ENCODE data around the gene SULF2. TPM values are rescaled to one million over a fixed set of nuclear protein-coding genes. Genes with fewer than 3 reads are reported as not detected.

The SULF2 gene
- total RNA-seq, 1 donor from 2014 or later: 78.2 TPM

DNA sequence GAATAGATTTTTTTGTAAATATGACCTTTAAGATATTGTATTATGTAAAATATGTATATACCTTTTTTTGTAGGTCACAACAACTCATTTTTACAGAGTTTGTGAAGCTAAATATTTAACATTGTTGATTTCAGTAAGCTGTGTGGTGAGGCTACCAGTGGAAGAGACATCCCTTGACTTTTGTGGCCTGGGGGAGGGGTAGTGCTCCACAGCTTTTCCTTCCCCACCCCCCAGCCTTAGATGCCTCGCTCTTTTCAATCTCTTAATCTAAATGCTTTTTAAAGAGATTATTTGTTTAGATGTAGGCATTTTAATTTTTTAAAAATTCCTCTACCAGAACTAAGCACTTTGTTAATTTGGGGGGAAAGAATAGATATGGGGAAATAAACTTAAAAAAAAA lies 130.9 kb downstream of the SULF2 start:
- Histone ChIP-seq H3K27me3 (ENCODE audit: control insufficient read depth, insufficient read depth, low read length) (no peaks in the 10 kb centered on the region), H3K4me3 (ENCODE audit: low read depth, low read length) (no peak overlapping the region), H3K36me3 (ENCODE audit: control insufficient read depth, insufficient read depth, low read length) (no peaks in the 10 kb centered on the region)
- no peak for DNase-seq (ENCODE audit: low read depth)
- TF ChIP-seq, protein P1, sequence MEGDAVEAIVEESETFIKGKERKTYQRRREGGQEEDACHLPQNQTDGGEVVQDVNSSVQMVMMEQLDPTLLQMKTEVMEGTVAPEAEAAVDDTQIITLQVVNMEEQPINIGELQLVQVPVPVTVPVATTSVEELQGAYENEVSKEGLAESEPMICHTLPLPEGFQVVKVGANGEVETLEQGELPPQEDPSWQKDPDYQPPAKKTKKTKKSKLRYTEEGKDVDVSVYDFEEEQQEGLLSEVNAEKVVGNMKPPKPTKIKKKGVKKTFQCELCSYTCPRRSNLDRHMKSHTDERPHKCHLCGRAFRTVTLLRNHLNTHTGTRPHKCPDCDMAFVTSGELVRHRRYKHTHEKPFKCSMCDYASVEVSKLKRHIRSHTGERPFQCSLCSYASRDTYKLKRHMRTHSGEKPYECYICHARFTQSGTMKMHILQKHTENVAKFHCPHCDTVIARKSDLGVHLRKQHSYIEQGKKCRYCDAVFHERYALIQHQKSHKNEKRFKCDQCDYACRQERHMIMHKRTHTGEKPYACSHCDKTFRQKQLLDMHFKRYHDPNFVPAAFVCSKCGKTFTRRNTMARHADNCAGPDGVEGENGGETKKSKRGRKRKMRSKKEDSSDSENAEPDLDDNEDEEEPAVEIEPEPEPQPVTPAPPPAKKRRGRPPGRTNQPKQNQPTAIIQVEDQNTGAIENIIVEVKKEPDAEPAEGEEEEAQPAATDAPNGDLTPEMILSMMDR (IDR thresholded peaks at IDR 0.05; ENCODE audit: insufficient read depth, low read length, poor library complexity, severe bottlenecking): no peak

DNA sequence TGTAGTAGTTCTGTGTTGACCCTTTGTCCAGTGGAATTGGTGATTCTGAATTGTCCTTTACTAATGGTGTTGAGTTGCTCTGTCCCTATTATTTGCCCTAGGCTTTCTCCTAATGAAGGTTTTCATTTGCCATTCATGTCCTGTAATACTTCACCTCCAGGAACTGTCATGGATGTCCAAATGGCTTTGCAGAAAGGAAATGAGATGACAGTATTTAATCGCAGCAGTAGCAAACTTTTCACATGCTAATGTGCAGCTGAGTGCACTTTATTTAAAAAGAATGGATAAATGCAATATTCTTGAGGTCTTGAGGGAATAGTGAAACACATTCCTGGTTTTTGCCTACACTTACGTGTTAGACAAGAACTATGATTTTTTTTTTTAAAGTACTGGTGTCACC lies 131.4 kb downstream of the SULF2 start:
- TF ChIP-seq, protein P1 (IDR thresholded peaks at IDR 0.05; ENCODE audit: insufficient read depth, low read length, poor library complexity, severe bottlenecking): no peak
- H3K27me3 ChIP-seq (ENCODE audit: control insufficient read depth, insufficient read depth, low read length): no peaks in the 10 kb centered on the region
- H3K36me3 ChIP-seq (ENCODE audit: control insufficient read depth, insufficient read depth, low read length): no peaks in the 10 kb centered on the region
- DNase-seq (ENCODE audit: low read depth): no peak
- H3K4me3 ChIP-seq (ENCODE audit: low read depth, low read length): no peak overlapping the region

DNA sequence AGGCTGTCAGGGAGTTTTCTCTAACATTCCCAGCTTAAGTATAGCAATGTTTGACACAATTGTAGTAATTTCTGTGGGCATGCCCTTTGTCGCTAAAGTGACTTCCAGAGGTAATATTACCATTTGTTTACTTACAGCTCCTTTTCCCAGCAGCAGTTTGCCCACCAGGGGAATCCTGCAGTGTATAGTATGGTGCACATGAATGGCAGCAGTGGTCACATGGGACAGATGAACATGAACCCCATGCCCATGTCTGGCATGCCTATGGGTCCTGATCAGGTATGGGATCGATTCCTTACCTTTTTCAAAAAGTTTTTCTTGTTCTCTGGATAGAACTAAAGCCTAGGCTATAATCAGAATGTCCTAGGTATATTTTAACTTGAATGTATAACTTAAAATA lies 132.5 kb downstream of the SULF2 start:
- no peaks in the 10 kb centered on the region for H3K36me3 ChIP-seq (ENCODE audit: control insufficient read depth, insufficient read depth, low read length)
- no peak for DNase-seq (ENCODE audit: low read depth)
- H3K4me3 ChIP-seq (ENCODE audit: low read depth, low read length): no peak overlapping the region
- H3K27me3 ChIP-seq (ENCODE audit: control insufficient read depth, insufficient read depth, low read length): no peaks in the 10 kb centered on the region
- TF ChIP-seq, protein P1 (IDR thresholded peaks at IDR 0.05; ENCODE audit: insufficient read depth, low read length, poor library complexity, severe bottlenecking): no peak

DNA sequence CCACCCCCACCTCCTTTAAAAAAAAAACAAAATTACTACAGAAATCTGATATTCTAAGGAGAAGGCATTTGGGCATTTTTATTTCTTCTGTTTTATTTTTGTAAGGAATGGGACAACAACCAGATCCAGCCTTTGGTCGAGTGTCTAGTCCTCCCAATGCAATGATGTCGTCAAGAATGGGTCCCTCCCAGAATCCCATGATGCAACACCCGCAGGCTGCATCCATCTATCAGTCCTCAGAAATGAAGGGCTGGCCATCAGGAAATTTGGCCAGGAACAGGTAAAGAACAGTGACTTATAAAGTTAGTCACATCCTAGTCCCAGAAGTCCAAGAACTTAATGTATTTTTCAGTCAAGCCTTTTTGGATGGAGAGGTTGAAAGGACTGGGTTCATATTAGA lies 133.0 kb downstream of the SULF2 start:
- no peaks in the 10 kb centered on the region for H3K27me3 ChIP-seq (ENCODE audit: control insufficient read depth, insufficient read depth, low read length)
- TF ChIP-seq, protein P1 (IDR thresholded peaks at IDR 0.05; ENCODE audit: insufficient read depth, low read length, poor library complexity, severe bottlenecking): no peak
- H3K36me3 ChIP-seq (ENCODE audit: control insufficient read depth, insufficient read depth, low read length): no peaks in the 10 kb centered on the region
- H3K4me3 ChIP-seq (ENCODE audit: low read depth, low read length): no peak overlapping the region
- no peak for DNase-seq (ENCODE audit: low read depth)

DNA sequence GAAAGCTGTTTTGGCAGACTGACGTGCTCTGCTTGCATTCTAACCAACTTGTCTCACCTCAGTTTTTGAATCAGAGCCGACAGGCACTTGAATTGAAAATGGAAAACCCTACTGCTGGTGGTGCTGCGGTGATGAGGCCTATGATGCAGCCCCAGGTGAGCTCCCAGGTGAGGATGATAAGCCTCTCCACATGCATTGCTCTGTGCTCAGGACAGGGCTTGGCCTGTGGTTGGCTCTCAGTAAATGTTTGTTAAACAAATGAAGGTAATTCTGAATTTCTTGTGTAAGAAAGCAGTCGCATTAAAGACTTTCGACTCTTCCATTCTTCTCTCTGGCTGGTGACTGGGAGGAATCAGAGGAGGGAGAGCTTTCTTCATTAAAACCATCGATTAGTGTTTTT lies 136.3 kb downstream of the SULF2 start:
- DNase-seq (ENCODE audit: low read depth): no peak
- TF ChIP-seq, protein P1 (IDR thresholded peaks at IDR 0.05; ENCODE audit: insufficient read depth, low read length, poor library complexity, severe bottlenecking): no peak
- no peaks in the 10 kb centered on the region for H3K27me3 ChIP-seq (ENCODE audit: control insufficient read depth, insufficient read depth, low read length)
- no peak overlapping the region for H3K4me3 ChIP-seq (ENCODE audit: low read depth, low read length)
- H3K36me3 ChIP-seq (ENCODE audit: control insufficient read depth, insufficient read depth, low read length): no peaks in the 10 kb centered on the region

DNA sequence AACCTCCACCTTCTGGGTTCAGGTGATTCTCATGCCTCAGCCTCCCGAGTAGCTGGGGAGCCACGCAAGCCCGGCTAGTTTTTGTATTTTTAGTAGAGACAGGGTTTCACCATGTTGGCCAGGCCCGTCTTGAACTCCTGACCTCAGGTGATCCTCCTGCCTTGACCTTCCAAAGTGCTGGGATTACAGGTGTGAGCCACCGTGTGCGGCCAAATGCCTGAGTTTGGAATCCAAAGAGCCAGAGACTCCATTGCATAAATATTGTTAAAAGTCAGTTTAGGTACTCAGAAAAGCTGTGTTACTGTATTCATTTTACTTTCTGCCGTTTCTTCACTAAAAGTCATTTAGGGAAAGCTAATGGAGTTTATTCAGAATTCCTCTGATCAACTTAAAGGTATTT lies 137.3 kb downstream of the SULF2 start:
- H3K36me3 ChIP-seq (ENCODE audit: control insufficient read depth, insufficient read depth, low read length): no peaks in the 10 kb centered on the region
- TF ChIP-seq, protein P1 (IDR thresholded peaks at IDR 0.05; ENCODE audit: insufficient read depth, low read length, poor library complexity, severe bottlenecking): no peak
- no peak for DNase-seq (ENCODE audit: low read depth)
- no peak overlapping the region for H3K4me3 ChIP-seq (ENCODE audit: low read depth, low read length)
- no peaks in the 10 kb centered on the region for H3K27me3 ChIP-seq (ENCODE audit: control insufficient read depth, insufficient read depth, low read length)
